Measurements from ENCODE around the gene ADGRG4.

The ADGRG4 gene

DNA sequence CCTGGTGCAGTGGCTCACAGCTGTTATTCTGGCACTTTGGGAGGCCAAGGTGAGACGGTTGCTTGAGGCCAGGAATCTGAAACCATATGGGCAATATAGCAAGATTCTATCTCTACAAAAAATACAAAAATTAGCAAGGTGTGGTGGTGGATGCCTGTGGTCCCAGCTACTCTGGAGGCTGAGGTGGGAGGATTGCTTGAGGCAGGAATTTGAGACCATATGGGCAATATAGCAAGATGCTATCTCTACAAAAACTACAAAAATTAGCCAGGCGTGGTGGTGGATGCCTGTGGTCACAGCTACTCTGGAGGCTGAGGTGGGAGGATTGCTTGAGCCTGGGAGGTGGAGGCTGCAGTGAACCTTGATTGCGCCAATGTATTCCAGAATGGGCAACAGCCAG, 2.3 kb downstream of the ADGRG4 start:
- no peak for DNase-seq

DNA sequence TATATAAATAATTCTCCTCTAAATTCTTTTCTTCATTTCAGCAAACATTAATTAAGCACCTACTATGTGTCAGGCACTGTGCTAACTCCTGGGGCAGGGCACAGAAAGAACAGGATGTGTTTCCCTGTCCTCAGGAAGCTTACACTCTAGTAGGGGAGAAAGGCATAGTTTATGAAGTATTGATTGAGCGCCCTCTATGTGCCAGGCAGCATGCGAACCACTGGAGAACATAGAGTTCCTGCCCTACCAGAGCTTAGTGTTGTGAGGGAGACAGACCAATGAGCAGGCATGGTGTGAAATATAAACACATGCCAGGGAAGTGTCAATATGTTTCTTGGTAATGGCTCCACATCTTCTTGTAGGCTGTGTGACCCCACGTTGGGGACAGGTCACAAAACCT, 3.7 kb downstream of the ADGRG4 start:
- no peak for DNase-seq

DNA sequence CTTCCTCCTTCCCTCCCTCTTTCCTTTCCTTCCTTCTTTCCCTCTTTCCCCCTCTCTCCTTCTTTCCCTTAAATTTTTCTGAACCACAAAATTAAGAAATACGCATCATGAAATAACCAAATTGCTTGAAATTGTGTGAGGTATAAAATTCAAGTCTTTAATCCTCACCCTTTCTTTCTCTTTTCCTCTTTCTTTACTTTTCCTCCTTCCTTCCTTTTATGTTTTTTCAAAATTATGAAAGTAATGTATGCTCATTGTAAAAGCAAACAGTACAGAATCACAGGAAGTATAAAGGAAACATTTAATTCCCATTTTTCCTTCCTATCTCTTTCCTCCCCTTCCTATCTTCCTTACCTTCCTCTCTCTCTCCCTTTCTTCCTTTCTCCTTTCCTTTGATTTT, 5.4 kb downstream of the ADGRG4 start:
- DNase-seq, result no peak

DNA sequence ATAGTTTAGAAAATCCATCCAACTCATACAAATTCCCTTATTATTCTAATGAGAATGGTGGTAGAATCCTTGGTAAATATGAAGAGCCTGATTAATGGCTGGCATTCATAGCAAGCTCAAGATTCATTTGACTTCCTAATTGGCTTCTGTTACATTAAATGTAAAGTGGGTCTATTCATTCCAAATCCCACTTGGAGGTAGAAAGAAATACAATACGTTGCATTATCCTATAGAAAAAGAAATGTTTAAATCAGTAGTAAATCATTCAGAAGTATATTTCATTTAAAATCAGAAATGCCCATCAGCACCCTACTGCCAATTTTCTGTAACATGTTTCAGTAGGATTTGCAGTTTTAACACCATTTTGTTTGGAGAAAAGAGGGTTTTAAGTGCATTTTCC, 6.7 kb downstream of the ADGRG4 start:
- DNase-seq, result no peak

DNA sequence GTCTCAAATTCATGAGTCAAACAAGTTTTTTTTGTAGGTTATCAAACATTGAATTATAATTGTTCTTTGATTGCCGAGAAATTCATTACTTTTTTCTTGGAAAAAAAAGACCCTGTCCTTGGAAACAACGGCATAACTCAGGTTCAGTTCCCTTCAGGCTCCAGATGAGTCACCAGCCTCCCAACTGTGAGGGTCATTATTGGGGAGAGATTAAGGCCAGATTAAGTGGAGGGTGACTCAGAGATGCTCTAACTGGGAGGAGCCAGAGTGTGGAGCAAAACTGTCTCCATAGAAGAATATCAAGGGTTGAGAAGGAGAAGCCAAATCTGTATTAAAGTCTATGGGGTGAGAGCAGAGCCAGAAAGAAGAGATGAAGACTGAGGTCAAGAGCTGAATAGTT, 9.6 kb downstream of the ADGRG4 start:
- DNase-seq, result no peak

DNA sequence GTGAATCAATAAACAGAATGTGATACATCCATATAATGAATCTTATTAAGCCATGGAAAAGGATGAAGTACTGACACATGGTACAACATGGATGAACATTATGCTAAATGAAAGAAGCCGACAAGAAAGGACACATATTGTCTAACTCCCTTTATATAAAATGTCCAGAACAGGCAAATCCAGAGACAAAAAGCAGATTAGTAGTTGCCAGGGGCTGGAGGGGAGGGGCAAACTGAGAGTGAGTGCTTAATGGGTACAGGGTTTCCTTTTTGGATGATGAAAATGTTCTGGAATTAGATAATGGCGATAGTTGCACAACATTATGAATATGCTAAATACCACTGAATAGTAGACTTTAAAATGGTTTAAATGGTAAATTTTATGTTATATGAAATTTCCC, 17.4 kb downstream of the ADGRG4 start:
- no peak for DNase-seq

DNA sequence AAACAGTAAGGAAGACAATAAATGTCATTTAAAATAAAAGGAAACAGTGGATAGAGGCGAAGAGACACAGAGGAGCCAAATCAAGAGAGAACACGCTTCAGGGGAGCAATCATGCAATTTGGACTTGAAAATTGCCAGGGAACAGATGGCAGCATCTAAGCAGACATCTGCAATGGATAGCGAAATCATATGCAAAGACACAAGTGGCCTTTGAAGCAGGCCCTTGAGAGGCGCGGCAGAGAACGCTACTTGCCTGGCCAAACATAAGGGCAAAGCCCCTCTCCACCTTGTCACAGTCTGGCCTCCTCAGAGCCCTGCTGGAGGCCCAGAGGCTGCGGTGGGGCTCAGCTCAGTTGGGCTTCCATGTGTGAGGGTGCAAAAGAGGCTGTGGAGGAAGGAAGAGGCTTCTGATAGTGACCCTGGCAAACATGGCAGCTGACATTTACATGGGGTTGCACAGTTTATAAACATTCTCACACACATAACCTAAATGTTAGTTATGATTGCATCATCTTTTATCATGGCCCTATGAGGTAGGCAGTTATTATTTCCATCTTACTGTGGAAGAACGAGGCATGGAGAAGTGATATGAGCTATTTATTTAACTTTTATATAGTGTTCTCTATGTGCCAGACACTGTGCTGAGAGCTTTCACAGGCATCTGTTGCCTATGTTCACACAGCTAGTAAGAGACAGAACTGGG, 18.3 kb downstream of the ADGRG4 start:
- DNase-seq, result no peak

DNA sequence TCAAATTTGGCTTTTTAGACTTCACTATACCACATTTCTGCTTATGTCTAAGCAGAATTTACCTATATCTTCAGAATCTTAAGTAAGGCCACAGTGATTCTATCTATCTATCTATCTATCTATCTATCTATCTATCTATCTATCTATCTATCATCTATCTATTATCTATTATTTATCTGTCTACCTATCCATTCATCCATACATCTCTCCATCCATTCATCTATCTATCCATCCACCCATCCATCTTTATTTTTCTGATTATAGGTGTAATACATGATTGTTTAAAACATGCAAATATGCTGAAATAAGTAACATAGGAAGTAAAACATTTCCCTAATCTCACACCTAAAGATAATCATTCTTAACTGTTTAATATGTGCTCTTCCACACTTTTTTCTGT, 18.8 kb downstream of the ADGRG4 start:
- DNase-seq, result no peak

DNA sequence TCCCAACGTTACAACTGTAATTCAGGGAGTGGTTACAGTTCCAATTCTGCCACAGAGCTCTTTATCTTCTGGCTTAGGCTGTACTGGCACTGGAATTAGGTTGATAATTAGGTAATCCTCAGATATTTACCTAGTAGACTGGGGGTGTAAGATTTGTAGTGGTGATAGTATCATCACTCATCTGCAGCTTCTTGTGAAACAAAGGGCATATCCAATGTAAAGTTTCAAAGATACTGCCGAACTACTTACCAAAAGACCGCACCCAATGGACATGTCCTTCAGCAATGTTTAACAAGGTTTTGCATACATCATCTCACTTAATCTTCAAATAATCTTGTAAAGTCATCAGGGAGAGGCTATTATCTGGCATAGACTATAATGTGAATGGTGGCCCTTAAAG, 20.8 kb downstream of the ADGRG4 start:
- DNase-seq, result no peak

DNA sequence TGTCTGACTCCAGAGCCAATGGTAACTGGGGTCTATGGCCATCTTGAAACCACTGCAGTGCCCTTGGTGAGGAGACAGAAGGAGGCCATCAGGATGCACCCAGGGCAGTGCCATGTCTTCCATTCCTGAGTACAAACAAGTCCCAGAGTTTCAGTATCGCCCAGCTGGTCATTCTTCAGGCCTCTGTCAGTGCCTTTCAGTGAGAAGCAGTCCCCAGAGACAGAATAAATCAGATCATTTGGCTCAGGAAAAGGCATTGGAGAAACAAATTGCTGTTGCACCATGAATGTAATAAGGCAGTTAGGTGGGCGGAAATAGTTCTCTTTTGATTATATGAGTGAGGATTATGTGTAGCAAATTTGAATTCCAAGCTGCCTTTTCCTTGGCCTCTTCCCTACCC, 21.3 kb downstream of the ADGRG4 start:
- no peak for DNase-seq

DNA sequence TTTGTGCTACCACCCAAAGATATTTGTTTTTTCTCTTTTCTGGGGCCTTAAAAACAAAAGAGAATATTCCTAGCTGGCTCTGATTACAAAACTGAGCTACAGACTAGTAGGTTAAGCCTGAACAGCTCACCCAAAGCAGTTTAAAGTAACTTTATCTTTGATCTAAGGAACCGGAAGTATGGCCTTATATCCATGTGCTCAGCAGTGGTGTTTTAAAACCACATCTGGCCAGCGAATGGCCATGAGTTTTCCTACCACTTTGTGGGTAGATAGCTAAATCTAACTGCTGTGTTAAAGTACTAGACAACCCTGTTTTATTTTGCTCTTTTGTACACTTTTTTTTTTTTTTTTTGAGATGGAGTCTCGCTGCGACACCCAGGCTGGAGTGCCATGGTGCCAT, 24.6 kb downstream of the ADGRG4 start:
- no peak for DNase-seq

DNA sequence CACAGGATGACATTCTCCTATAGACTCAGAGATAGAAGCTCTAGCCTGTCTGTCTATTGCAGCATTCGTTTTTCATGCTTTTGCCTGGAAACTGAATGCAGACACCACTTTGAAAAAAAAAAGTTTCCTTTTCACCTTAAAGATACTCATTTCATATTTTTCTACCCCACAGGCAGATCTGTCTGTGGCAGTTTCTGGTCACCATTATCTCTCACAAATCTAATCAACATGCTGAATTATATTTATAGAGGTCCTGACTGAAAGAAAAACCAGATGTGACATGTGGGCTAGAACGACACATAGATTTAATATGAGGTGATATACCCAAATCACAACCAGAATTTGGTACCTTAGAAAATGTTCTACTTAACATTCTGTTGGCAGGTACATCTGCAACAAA, 28.2 kb downstream of the ADGRG4 start:
- DNase-seq, result no peak

DNA sequence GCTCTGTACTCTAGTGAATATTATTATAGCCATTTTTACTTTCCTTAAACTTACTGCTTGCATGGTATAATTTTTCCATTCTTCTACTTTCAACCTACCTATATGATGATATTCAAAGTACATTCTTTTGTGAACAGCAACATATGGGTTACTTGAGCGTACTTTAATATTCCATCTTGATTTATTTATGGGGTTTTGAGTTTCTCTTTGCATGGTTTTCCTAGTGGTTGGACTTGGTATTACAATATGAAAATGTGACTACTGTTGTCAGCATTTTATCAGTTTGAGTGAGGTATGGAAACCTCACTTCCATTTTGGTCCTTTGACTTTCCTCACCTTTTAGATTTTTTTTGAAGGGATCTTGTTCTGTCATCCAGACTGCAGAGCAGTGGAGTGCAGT, 35.9 kb downstream of the ADGRG4 start:
- no peak for DNase-seq

DNA sequence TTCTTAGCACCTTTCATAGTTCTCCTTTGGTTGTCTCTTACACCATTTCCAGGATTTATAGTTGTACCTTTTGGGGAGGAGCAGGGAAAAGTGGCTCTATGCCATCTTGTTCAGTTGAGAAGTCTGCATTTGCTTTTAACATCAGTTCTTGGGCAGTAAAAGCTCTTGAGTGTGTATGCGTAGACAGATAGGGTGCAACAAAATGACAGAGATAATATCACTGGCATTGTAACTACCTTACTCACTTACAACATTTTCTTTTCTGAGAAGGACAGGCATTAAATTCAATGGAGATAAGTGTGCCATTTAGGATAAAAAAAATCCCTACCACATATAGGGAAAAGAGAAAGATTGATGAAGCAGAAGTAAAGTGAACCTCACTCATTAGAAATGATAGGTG, 38.9 kb downstream of the ADGRG4 start:
- DNase-seq, result no peak

DNA sequence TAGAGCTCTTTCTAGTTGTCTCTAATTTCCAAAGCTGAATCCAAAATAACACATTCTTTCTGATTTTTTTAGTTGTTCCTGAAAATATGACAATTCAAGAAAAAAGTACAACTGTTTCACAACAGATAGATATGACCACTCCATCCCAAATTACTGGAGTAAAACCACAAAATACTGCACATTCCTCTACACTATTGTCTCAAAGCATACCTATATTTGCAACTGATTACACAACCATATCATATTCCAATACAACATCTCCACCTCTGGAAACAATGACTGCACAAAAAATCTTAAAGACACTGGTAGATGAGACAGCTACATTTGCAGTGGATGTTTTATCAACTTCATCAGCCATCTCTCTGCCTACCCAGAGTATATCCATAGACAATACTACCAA, 43.6 kb downstream of the ADGRG4 start:
- no peak for DNase-seq

DNA sequence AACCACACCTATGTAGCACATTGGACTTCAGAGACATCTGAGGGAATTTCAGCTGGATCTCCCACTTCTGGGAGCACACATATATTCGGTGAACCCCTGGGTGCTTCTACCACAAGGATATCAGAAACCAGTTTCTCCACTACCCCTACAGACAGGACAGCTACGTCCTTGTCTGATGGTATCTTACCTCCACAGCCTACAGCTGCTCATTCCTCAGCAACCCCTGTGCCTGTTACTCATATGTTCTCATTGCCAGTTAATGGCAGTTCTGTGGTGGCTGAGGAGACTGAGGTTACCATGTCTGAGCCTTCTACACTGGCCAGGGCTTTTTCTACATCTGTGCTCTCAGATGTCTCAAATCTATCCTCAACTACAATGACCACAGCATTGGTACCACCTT, 45.7 kb downstream of the ADGRG4 start:
- no peak for DNase-seq

DNA sequence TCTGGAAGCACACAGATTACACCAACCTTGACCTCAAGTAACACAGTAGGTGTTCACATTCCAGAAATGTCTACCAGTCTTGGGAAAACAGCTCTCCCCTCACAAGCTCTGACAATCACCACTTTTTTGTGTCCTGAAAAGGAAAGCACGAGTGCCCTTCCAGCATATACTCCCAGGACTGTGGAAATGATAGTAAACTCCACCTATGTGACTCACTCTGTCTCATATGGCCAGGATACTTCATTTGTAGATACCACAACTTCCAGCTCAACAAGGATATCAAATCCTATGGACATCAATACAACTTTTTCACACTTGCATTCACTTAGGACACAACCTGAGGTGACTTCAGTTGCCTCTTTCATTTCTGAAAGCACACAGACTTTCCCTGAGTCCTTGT, 46.9 kb downstream of the ADGRG4 start:
- DNase-seq, result no peak

DNA sequence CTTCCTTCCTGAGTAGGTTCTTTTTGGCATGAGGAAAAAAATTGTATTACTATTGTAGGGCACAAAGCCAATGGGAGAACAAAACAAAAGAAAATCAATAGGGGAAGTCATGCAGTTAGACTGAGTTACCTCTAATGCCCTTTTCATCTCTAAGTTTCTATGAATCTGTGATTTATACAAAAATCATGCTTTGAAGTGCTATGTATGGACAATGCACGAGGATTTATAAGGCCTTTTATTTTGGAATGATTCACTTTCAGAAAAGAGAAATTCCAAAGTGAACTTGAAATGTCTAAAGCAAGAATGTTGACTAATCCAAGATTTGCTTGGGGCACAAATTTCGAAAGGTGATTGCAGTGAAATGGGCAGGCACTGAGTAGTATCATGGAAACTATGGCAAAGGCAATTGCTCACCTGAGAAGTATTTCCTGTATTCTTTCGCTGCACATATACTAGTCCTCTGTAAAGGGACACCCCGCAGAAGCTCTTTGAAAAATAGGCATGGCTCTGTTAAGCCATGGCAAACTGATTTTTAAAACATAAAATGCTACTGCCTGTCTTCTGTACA, 52.8 kb downstream of the ADGRG4 start:
- DNase-seq, result no peak

DNA sequence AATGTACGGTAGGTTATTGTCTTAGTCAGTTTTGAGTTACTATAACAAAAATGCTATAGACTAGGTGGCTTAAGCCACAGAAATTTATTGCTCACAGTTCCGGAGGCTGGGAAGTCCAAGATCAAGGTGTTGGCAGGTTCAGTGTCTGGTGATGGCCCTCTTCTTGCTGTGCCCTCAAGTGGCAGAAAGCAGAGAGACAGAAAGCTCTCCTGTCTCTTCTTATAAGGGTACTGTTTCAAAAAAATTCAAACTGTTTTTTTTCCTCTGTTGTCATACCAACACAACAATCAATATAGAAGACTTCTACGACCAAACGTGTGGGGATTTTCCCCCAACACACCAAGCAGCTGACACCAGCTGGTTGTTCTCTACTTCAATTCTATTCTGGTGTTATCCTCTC, 53.4 kb downstream of the ADGRG4 start:
- DNase-seq, result no peak

DNA sequence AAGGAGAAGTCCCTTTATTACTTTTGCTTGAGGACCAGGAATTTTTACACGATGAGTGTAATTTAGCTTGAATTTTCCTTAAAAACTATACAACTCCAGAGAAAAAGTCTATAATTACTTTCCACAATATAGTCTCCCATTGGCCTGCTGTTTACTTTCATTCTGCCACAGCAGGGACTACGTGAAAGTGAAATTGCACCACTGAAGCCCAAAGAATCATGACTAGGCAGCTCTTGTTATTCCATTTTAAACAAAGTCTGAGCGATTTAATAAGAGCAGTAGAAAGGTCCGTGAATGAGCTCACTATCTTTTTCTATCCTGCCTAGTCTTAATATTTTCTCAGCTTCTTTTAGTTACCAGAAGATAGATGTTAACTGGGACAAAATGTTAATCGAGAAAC, 68.6 kb downstream of the ADGRG4 start:
- DNase-seq, result no peak

DNA sequence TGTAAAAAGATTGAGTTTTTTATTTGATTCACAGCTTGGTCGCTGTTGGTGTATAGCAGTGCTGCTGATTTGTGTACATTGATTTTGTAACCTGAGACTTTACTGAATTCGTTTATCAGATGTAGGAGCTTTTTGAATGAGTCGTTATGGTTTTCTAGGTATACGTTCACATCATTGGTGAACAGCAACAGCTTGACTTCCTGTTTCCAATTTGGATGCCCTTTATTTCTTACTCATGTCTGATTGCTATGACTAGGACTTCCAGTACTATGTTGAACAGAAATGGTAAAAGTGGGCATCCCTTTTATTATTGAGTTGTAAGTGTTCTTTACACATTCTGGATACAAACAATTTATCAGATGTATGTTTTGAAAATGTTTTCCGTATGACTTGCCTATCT, 76.0 kb downstream of the ADGRG4 start:
- no peak for DNase-seq

DNA sequence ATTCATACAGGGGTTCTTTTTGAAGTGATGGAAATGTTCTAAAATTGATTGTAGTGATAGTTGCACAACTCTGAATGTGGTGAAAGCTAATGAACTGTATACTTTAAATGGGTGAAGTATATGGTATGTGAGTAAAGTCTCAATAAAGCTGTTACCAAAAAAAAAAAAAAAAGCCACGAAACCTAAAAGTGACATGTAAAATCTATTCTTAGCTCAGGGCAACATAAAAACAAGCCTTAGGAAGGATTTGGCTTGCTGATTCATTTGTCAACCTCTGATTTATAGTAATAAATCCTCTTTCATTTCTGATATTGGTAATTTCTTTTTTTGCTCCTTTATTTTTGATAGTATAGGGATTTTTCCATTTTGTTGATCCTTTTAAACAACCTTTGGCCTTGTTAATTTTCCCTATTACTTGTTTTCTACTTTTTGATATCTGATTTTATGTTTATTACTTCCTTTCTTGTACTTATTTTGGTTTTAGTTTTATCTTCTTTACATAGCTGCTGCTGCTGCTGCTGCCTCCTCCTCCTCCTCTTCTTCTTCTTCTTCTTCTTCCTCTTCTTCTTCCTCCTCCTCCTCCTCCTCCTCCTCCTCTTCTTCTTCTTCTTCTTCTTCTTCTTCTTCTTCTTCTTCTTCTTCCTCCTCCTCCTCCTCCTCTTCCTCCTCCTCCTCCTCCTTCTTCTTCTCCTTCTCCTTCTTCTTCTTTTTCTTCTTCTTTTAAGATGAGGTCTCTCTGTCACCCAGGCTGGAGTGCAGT, 79.4 kb downstream of the ADGRG4 start:
- no peak for DNase-seq

DNA sequence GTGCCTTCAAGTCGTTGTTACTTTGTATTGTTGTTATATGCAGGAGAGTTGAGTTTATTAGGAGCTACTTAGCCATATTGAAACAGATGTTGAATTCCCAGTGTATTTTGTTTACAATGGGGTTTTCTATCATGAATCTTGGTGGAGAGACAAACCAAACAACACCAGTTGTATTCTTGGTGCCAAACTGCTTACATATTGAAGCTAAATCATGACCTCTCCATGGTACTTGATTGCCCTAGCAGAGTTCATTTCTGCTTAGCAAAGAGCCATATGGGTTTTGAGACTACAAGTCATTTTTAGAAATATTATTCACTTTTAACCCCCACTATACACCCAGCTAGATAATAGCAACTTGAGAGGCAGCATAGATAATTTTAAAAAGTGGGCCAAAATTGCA, 85.4 kb downstream of the ADGRG4 start:
- no peak for DNase-seq

DNA sequence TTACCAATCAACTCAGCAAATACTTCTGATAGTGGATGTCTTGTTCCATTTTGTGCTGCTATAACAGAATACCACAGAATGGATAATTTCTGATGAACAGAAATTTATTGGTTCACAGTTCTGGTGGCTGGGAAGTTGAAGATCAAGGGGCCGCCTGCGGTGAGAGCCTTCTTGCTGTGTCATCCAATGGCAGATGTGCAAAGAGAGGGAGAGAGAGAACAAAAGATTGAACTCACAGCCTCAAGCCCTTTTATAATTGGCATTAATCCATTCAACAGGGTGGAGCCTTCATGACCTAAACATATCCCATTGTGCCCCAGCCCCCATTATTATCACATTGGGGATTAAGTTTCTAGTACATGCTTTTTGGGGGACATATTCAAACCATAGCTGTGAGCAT, 86.1 kb downstream of the ADGRG4 start:
- DNase-seq, result no peak

Measured in NCI-H2029 treated with DMSO at 0.1 percent for 48 hours (cell line).